Small intestine (tissue), 7 donors: ENCODE measurements around the gene GRIP2. TPM values are rescaled to one million over a fixed set of nuclear protein-coding genes. Genes with fewer than 3 reads are reported as not detected.

Experiments
- DNase-seq, 2 donors: peaks; one replicate each; pipeline versions ENCODE4 v3.0.0 to v3.0.0-alpha.2; 2013
- FAIRE-seq: peaks from 2 replicates; lab custom pipeline; 2012; peaks lifted over from hg19 to GRCh38; lab: Jason Lieb, UNC
- H3K27ac ChIP-seq, 3 donors: one replicate each; pipeline ENCODE4 v1.5.1; 2013; ENCODE audit warnings: low read length in 2 of 3, mild to moderate bottlenecking in 2 of 3, control low read depth in 1 of 3, inconsistent platforms in 1 of 3, low read depth in 1 of 3, moderate library complexity in 1 of 3
- H3K27me3 ChIP-seq, 3 donors: one replicate each; pipeline ENCODE4 v1.6.1; 2013; ENCODE audit warnings: low read length in 3 of 3, inconsistent platforms in 1 of 3; ENCODE audit not compliant: control insufficient read depth in 3 of 3, insufficient read depth in 3 of 3
- H3K36me3 ChIP-seq, 3 donors: one replicate each; pipeline ENCODE4 v1.6.1; 2013; ENCODE audit warnings: low read length in 3 of 3, inconsistent platforms in 1 of 3, low read depth in 1 of 3, mild to moderate bottlenecking in 1 of 3, moderate library complexity in 1 of 3; ENCODE audit not compliant: control insufficient read depth in 3 of 3, insufficient read depth in 2 of 3
- H3K4me1 ChIP-seq, 3 donors: one replicate each; pipeline ENCODE4 v1.6.1; 2013; ENCODE audit warnings: low read length in 2 of 3, inconsistent platforms in 1 of 3, low read depth in 1 of 3, mild to moderate bottlenecking in 1 of 3, moderate library complexity in 1 of 3; ENCODE audit not compliant: control insufficient read depth in 3 of 3, insufficient read depth in 2 of 3
- H3K4me3 ChIP-seq, 3 donors: one replicate each; pipeline ENCODE4 v1.5.1; 2013; ENCODE audit warnings: low read length in 3 of 3, control low read depth in 1 of 3, inconsistent platforms in 1 of 3, low read depth in 1 of 3, mild to moderate bottlenecking in 1 of 3, moderate library complexity in 1 of 3
- H3K9me3 ChIP-seq, 2 donors: one replicate each; pipeline ENCODE4 v1.6.1; 2013; ENCODE audit warnings: low read depth in 1 of 2, low read length in 1 of 2; ENCODE audit not compliant: control insufficient read depth in 2 of 2, insufficient read depth in 1 of 2
- WGBS, 3 donors: extraction: QIAGEN DNeasy Blood & Tissue Kit; methylation state at CpG; one replicate each; pipeline ENCODE4 v1.1.7; 2013; 5-methylcytosine and 5-hydroxymethylcytosine counted together
- polyA plus RNA-seq, 4 donors: library from polyadenylated mRNA; stranded (reverse) in 3 of 4; unstranded in 1 of 4; fragments of 200-250 nt in 3 of 4; fragments of 120-200 nt in 1 of 4; gene quantifications; one replicate each; pipeline versions ENCODE4 v1.2.1 to v1.2.3, GENCODE V29; 2013
- donor health status: healthy with polysubstance abuse.
- donor health status: control.
- donor health status: control.
- donor health status: Bipolar disorder and iron deficiency.
- donor health status: healthy.

GRIP2 gene
- polyA plus RNA-seq, 4 donors, result 0.27 to 1.4 (median 0.34) TPM; not detected in 1

DNA sequence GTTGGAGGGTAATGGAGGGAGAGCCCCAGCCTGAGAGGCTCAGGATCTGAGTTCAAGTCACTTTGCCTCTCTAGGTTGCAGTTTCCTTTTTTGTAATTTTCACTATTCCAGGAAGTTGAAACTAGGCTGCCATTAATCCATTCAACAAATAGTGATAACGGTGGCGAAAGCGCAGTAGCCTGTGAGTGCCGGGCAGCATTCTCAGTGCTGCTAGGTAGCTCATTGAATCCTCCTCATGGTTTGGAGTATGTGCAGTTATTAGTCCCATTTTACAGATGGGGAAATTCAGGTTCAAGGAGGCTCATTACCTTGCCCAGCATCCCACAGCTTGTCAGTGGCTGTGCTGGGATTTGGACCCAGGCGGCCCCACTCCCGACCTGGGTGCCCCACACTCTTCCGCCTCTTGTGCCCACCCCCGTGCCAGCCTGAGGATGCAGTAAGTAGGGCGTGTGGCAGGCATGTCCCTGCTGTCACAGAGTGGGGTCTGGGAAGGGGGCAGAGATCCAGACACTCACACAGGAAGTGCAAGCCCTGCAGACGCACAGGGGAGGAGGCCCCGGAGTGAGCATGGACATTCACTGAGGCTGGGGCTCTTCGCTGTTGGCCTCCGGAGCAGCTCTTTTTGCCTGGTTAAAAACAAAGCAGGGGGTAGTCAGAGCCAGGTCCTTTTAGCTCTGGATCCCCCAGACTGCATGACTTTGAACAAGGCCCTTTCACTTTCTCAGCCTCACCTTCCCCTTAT, 79.0 kb downstream of the GRIP2 start:
- Histone ChIP-seq H3K4me3 (no peak overlapping the region), H3K9me3 (no peaks in the 10 kb centered on the region), H3K27ac (peak overlapping the region in 1 of 3 donors; percentile 29), H3K4me1 (peaks cover 0 to 4% (median 3%) of the 10 kb centered on the region in 3 donors), H3K36me3 (peaks cover 9 to 92% (median 24%) of the 10 kb centered on the region in 3 donors), H3K27me3 (no peaks in the 10 kb centered on the region)
- DNase-seq (no peak), FAIRE-seq (no peak)
- WGBS, 3 donors, result 85 to 92% (median 92%) methylated on average over 13 of the region's 13 CpGs

GRCh38 chr3:14460342-14461005, 79.7 kb downstream of the GRIP2 start:
- H3K4me3 ChIP-seq, result no peak overlapping the region
- H3K4me1 ChIP-seq, result peaks cover 0 to 4% (median 3%) of the 10 kb centered on the region in 3 donors
- no peaks in the 10 kb centered on the region for H3K27me3 ChIP-seq
- H3K27ac ChIP-seq, result peak overlapping the region in 1 of 3 donors; percentile 29
- 56 to 72% (median 69%) methylated on average over 9 of the region's 9 CpGs for WGBS, 3 donors
- DNase-seq (no peak), FAIRE-seq (no peak)
- peaks cover 9 to 94% (median 21%) of the 10 kb centered on the region in 3 donors for H3K36me3 ChIP-seq
- H3K9me3 ChIP-seq, result no peaks in the 10 kb centered on the region

- FAIRE-seq, result no peak
- H3K4me3 ChIP-seq, result no peak overlapping the region
- H3K27ac ChIP-seq, result no peak overlapping the region
- peaks cover 9 to 93% (median 15%) of the 10 kb centered on the region in 3 donors for H3K36me3 ChIP-seq
- H3K4me1 ChIP-seq, result peaks cover 0 to 4% (median 3%) of the 10 kb centered on the region in 3 donors
- no peak for DNase-seq
- H3K9me3 ChIP-seq, result no peaks in the 10 kb centered on the region
- 70 to 89% (median 80%) methylated on average over 3 of the region's 3 CpGs for WGBS, 3 donors
- no peaks in the 10 kb centered on the region for H3K27me3 ChIP-seq
Observed at GRCh38 chr3:14459787-14460186, 80.4 kb downstream of the GRIP2 start.

- H3K4me3 ChIP-seq, result no peak overlapping the region
- peaks cover 0 to 4% (median 3%) of the 10 kb centered on the region in 3 donors for H3K4me1 ChIP-seq
- no peak for FAIRE-seq
- 89 to 95% (median 91%) methylated on average over 5 of the region's 5 CpGs for whole genome bisulfite sequencing, 3 donors
- no peaks in the 10 kb centered on the region for H3K9me3 ChIP-seq
- peaks cover 9 to 93% (median 17%) of the 10 kb centered on the region in 3 donors for H3K36me3 ChIP-seq
- no peak for DNase-seq
- no peak overlapping the region for H3K27ac ChIP-seq
- no peaks in the 10 kb centered on the region for H3K27me3 ChIP-seq
Observed at GRCh38 chr3:14459384-14459783, 80.8 kb downstream of the GRIP2 start.

- Histone ChIP-seq H3K27me3 (no peaks in the 10 kb centered on the region), H3K27ac (no peak overlapping the region), H3K4me1 (peaks cover 0 to 7% (median 4%) of the 10 kb centered on the region in 3 donors), H3K9me3 (no peaks in the 10 kb centered on the region), H3K36me3 (peaks cover 9 to 93% (median 16%) of the 10 kb centered on the region in 3 donors), H3K4me3 (no peak overlapping the region)
- DNase-seq (no peak), FAIRE-seq (no peak)
- WGBS, 3 donors, result 74 to 82% (median 78%) methylated on average over 11 of the region's 11 CpGs
Observed at GRCh38 chr3:14458434-14459275, 81.5 kb downstream of the GRIP2 start.

DNA sequence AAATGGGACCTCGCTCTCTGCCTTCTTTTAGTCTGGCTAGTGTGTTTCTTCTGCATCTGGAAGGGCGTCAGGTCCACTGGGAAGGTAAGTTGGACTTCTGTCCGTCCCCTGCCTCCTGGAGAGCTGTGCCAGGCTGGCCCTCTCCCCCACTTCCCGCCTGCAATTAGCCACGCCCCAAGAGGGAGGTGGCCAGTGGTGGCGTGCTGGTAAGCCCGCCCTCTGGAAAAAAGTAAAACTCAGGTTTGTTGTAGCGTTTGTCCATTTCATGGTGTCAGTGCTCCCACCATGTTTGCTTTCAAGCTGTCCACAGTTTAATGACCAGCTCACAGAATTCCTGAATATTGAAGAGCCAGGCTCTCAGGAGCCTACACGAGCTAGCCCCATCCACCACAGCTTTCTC, 82.1 kb downstream of the GRIP2 start:
- no peak for FAIRE-seq
- H3K27me3 ChIP-seq, result no peaks in the 10 kb centered on the region
- H3K4me1 ChIP-seq, result peaks cover 0 to 14% (median 9%) of the 10 kb centered on the region in 3 donors
- H3K36me3 ChIP-seq, result peaks cover 6 to 91% (median 9%) of the 10 kb centered on the region in 3 donors
- WGBS, 3 donors, result 37 to 57% (median 43%) methylated on average over 9 of the region's 9 CpGs
- DNase-seq, result peak; percentile 50 to 53
- no peak overlapping the region for H3K4me3 ChIP-seq
- H3K9me3 ChIP-seq, result no peaks in the 10 kb centered on the region
- no peak overlapping the region for H3K27ac ChIP-seq

- H3K4me1 ChIP-seq, result peaks cover 0 to 19% (median 11%) of the 10 kb centered on the region in 3 donors
Observed at GRCh38 chr3:14457481-14457880, 82.7 kb downstream of the GRIP2 start.

DNA sequence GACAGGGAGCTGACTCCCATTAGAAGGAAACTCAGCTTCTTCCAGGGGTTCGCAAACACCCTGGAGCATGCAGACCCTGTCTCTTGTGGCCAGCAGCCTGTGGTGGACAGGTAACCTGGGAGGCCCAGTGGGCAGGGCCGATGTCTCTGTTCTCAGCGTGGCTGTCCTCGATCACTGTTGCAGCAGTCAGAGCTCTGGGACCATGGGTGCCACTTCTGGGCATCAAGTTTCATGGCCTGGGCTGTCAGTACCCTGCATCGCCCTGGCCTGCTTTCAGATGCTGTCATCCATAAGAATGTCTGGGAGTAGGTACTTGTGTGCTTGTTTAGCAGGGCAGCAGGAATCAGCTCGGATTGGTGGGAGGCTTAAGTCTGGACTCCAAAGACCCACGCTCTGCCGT, 83.3 kb downstream of the GRIP2 start:
- Histone ChIP-seq H3K27ac (no peak overlapping the region), H3K36me3 (peaks cover 6 to 90% (median 8%) of the 10 kb centered on the region in 3 donors), H3K27me3 (no peaks in the 10 kb centered on the region), H3K4me3 (no peak overlapping the region), H3K4me1 (peaks cover 2 to 26% (median 13%) of the 10 kb centered on the region in 3 donors), H3K9me3 (no peaks in the 10 kb centered on the region)
- WGBS, 3 donors, result 95 to 97% (median 97%) methylated on average over 8 of the region's 8 CpGs
- DNase-seq (no peak), FAIRE-seq (no peak)

More at GRCh38 chr3:14457481-14457880, 82.7 kb downstream of the GRIP2 start:
- no peak for FAIRE-seq
- Histone ChIP-seq H3K36me3 (peaks cover 6 to 91% (median 9%) of the 10 kb centered on the region in 3 donors), H3K27ac (no peak overlapping the region), H3K9me3 (no peaks in the 10 kb centered on the region), H3K4me3 (no peak overlapping the region), H3K27me3 (no peaks in the 10 kb centered on the region)
- 90 to 98% (median 95%) methylated on average over 5 of the region's 5 CpGs for WGBS, 3 donors
- DNase-seq, result no peak
